ENCODE measurements around the gene WDR90.

GRCh38 chr16:657487-657886 lies 8.3 kb downstream of the WDR90 start:
- TF ChIP-seq MAX (IDR thresholded peaks at IDR 0.05; ENCODE audit: low read depth, low read length) = no peak
- no peak for TF ChIP-seq POLR2A (IDR thresholded peaks at IDR 0.05; ENCODE audit: extremely low read depth, insufficient read length)

Data from NB4 (cell line).